Measurements from ENCODE around the gene NUDT10.
"Not testable (repeated sequence)": the region's sequence is repeated elsewhere in the genome, so short reads cannot be mapped to it uniquely, and the experiment has no call there.

The NUDT10 gene

GRCh38 chrX:51332188-51332942 is at the start of gene NUDT10:
NUDT10 (plus strand) TSS chrX:51332822; CDS start chrX:51332966, 144 bp downstream.
- DNase-seq = peak; percentile 50

GRCh38 chrX:51292421-51292820 is 40.2 kb upstream of the NUDT10 start:
- DNase-seq = no peak

GRCh38 chrX:51296138-51296537 is 36.5 kb upstream of the NUDT10 start:
- no peak for DNase-seq

- DNase-seq = no peak
These were observed 16.4 kb upstream of the NUDT10 start for GRCh38 chrX:51316271-51316670.

- DNase-seq = not testable (repeated sequence)
These were observed 542 bp downstream of the NUDT10 start for GRCh38 chrX:51332943-51333785.

GRCh38 chrX:51334276-51334675 is 1.7 kb downstream of the NUDT10 start:
- DNase-seq = no peak

GRCh38 chrX:51336584-51336983 is 4.0 kb downstream of the NUDT10 start:
- DNase-seq = peak; percentile 21

- no peak for DNase-seq
These were observed 28.6 kb downstream of the NUDT10 start for GRCh38 chrX:51361251-51361650.

GRCh38 chrX:51376672-51377071 is 44.0 kb downstream of the NUDT10 start:
- DNase-seq = no peak

Measured in NCI-H524 treated with DMSO at 0.1 percent for 48 hours (cell line).